Stimulated activated CD4-positive, alpha-beta T cell treated with anti-CD3 and anti-CD28 coated beads, Interleukin-1b, Interleukin-23, amount 100 ng/mL, for 24 hours (primary cell): ENCODE data around the gene MYLK2.

Experiments used
- DNase-seq, 4 experiments: peaks; one replicate each; pipeline ENCODE4 v3.0.0-alpha.2; 2020; ENCODE audit warnings: low read depth in 4 of 4, low spot score in 1 of 4

MYLK2 gene

GRCh38 chr20:31835554-31835953, 16.4 kb downstream of the MYLK2 start:
- DNase-seq = no peak

- DNase-seq = no peak
These were observed 17.1 kb downstream of the MYLK2 start for GRCh38 chr20:31835977-31836852.

DNA sequence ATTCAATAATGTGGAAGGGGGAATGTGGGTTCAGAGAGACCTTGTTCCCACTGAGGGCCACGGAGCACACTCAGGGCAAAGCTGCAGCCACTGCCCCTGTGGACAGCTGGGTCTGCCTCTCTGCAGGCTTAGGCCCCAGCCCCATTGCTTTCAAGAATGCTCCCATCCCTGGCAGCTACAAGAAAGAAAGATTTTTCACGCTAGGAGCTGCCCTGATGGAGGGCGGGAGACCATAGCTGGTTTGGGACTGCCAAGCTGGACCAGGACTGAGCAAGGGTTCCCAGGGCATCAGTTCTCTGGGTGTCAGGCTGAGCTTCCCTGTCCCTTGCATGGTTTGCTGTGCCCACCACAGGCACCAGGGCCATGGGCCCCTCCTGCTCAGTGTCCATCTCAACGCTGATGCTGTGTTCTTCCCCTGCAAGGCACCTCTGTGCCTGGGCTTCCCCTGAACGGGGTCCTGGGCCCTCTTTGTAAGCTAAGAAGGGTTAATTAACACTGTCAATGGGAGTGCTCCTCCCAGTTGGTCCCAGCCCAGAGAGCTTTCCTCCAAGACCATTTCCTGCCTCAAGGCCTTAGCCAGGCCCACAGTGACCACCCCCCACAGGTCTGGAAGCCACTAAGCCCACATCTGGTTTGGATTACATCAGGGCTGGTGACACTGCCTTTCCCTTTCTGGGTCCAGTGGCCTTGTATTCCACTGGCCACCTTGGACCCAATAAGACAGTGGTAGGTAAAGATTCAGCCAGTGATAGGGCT, 17.9 kb downstream of the MYLK2 start:
- no peak for DNase-seq

DNA sequence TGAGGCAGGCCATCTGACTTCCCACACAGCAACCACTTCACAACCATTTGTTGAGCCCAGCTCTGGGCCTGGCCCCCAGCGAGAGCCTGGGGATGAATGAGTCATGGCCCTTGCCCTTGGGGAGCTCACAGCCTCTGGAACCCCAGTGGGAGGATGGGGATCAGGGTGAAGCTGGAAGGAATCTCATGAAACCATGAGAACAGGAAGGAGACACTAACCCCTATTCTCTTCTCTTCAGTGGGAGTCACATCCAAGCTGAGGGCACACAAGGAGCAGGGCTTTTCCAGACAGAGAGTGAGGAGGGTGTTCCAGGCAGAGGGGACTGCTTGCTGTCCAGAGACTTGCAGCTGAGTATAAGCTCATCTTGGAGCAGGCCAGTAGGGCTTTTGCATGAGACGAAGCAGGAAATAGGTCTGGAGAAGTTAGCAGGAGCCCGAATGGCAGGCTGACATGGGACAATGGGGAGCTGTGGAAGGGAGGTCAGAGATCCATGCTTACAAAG, 18.8 kb downstream of the MYLK2 start:
- DNase-seq = no peak

DNA sequence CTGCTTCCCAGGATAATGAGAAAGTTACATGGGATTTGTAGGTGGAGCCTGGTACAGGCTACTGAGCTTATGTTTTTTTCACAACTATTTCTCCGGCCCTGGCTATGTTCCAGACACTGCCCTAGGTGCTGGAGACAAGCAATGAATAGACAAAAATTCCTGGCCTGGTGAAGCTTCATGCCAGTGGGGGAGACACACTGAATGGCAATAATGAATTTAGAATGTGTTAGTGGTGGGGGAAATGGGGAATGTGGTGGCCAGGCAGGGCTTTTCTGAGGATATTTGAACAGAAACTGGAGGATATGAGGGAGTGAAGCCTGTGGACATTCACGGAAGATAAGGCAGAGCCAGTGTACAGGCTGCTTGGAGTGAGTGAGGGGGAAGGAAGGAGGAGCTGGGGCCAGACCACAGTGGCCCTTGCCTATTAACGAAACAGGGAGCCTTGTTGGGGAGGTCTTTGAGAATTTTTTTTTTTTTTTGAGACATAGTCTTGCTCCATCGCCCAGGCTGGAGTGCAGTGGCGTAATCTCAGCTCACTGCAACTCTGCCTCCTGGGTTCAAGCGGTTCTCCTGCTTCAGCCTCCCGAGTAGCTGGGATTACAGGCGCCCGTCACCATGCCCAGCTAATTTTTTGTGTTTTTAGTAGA, 19.6 kb downstream of the MYLK2 start:
- DNase-seq = no peak

DNA sequence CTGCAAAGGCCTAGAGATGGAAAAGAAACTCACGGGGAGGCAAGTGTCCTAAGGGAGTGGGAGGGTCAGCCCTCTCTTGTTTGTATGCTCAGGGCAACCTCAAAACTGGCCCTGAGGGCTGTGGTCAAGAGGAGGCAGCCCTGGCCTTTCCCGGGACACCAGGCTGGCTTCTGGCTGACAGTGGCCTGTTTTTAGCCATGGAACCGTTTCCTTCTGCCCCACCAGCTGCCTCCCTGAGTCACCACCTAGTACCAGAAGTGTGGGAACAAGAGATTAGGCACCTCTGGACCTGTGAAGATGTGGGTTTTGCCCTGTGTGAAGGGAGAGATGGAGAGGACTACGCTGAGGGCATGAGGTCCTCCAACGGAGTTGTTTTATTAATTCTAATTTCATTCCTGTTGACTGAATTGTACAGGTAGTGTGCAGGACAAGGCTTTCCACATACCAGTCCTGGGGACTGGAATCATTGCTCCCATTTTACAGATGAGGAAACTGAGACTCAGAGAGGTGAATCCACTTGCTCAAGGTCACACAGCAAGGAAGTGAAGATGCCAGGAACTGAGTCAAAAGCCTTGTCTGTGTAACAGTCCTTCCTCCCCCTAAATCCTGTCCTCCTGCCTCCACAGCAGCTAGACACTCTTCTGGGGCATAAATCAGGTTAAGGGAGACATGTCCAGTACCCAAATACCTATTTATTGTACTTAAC, 20.8 kb downstream of the MYLK2 start:
- DNase-seq = no peak

- no peak for DNase-seq
These were observed 22.0 kb downstream of the MYLK2 start for GRCh38 chr20:31840906-31841816.

DNA sequence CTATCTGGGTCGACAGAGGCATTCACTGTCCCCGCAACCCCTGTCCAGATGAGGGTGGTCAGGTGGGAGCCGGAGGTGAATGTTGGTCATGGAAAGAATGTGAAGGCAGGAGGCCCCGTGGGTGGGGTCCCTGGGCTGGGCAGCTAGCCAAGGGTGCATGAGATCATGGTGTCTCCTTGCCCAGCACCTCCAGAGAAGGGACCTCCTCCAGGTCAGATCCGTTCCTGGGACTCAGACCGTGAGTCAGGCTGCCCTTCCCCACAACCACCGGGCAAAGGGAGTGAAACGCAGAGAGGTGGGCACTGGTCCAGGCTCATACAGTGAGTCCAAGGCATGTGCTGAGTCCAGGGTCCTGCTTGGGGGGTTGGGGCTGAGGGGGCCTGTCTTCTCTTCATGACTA, 22.8 kb downstream of the MYLK2 start:
- DNase-seq = no peak

- DNase-seq = no peak
These were observed 23.5 kb downstream of the MYLK2 start for GRCh38 chr20:31842471-31843157.

GRCh38 chr20:31843288-31843687, 24.1 kb downstream of the MYLK2 start:
- no peak for DNase-seq

- DNase-seq = no peak
These were observed 24.7 kb downstream of the MYLK2 start for GRCh38 chr20:31843881-31844280.

DNA sequence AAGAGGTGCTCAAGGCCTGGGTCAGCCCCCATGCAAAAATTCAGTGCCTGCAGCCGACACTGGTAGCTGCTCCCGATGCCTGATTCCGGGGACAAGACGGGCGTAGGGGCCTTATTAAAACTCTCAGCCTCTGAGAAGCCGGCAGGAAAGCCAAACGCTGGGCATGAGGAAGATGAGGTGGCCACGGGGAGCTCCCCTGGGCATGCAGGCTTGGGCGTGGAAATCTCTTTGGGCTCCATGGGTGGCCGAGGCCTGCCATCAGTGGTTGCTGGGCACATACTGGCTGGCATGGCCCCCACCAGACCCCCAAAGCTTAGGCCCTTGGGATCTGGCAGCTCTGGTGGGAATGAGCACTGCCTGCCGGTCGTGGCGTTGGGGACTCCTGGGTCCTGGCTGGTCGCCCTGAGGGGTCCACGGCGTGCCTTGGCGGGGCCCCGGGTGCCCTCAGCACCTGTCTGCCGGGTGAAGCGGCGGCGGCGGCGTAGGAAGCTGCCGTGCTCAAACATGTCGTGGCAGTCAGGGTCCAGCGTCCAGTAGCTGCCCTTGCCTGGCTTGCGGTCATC, 25.7 kb downstream of the MYLK2 start:
- DNase-seq = no peak

GRCh38 chr20:31845300-31845863, 26.2 kb downstream of the MYLK2 start, which contains the start of gene FOXS1:
TSS of gene FOXS1 (minus strand) at chr20:31845604. CDS start at chr20:31845542, 62 bp downstream.
- DNase-seq = no peak

DNA sequence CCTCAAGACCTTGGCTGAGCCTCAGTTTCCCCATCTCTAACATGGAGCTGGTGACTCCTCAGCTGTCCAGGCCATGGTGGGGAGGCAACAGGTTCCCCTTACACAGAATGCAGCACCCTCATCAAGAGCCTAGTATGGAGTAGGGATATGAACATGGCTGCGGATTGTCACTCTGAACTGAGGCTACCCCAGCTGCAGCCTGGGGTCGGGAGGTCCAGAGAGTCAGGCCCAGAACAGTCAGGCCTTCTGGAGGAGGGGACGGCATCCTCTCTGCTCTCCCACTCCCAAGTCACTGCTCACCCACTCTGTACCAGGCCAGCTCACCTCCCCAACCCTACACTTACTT, 27.6 kb downstream of the MYLK2 start:
- no peak for DNase-seq

- no peak for DNase-seq
These were observed 29.2 kb downstream of the MYLK2 start for GRCh38 chr20:31848088-31848999.

GRCh38 chr20:31849306-31849930, 30.3 kb downstream of the MYLK2 start:
- no peak for DNase-seq

DNA sequence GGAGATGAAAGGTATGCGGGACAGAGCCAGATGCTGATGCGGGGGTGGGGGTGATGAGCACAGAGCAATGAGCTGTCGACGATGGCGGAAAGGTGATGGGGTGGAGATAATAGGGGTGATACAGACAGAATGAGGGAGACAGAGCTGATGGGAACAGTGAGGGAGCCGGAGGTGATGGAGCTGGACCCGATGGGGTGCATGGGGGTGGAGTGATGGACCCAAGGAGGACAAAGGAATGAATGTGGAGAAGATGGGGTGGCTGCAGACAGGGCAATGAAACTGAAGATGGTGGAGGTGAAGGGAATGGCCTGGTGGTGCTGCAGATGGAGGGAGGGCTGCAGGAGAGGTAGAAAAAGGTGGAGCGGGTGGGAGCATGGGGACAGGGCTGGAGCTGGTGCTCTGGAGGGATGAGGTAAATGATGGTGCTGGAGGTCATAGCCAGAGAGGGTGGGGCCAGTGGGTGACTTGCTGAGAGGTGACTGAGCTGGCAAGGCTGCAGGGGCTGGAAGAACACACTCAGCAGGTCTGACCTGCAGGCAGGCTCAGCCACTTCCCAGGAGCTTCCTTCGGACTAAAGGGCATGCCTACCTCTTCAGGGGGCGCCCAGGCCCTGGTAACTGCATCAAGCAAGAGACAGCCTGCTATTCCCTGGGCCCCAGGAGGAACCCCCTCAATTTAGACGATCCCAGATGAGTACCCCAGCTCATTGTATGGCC, 32.2 kb downstream of the MYLK2 start:
- DNase-seq = no peak
